ENCODE data around the gene REC8. TPM values are rescaled to one million over a fixed set of nuclear protein-coding genes. Genes with fewer than 3 reads are reported as not detected.

REC8 gene
- total and polyA plus RNA-seq, 2 of the 4 experiments (the other 2 are of a cell fraction): 0.36 to 3.5 TPM

DNA sequence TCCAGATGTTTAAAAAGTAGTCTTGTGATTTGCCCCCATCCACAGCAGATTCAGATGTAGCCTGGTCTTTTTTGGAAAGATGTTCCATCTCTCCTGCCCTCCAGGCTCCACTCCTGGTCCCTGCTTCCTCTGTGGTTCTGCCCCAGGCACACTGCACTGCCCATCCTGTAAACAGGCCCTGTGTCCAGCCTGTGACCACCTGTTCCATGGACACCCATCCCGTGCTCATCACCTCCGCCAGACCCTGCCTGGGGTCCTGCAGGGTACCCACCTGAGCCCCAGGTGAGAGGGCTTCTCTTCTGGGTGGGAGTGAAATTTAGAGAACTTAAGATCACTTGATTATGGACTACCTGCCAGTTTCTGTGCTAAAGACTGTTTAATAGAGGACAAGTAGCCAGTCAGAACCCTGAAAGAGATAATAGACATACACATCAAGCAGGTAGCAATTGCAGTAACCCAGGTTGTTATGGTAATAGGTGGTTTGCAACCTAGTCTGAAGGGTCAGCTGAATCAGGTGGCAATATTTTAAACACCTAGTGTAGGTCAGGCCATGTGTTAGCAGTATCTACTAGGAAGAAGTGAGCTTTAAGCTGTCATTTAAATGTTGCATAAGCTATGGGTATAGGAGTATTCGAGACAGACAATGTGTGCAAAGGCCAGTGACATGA lies 22.4 kb upstream of the REC8 start:
- Histone ChIP-seq H3K27me3 (ENCODE audit: control insufficient read depth, insufficient read depth, low read length) (no peaks in the 10 kb centered on the region), H3K4me3 (ENCODE audit: insufficient read depth, low read depth, low read length) (no peak overlapping the region), H2AFZ (replicated peaks; ENCODE audit: low read length, poor library complexity) (no peak overlapping the region), H3K79me1 (ENCODE audit: low read depth in 1 of 2, low read length in 2 of 2) (peaks cover 32 to 56% of the 10 kb centered on the region in 2 experiments), H3K36me3 (ENCODE audit: control insufficient read depth, insufficient read depth, low read length) (peaks cover 39% of the 10 kb centered on the region), H4K8ac (ENCODE audit: low read depth in 2 of 2, low read length in 2 of 2) (no peak overlapping the region), H2BK5ac (ENCODE audit: low read depth, low read length, poor library complexity, severe bottlenecking) (no peak overlapping the region), H2AK5ac (ENCODE audit: low read depth, low read length) (no peak overlapping the region), H2BK120ac (ENCODE audit: low read depth, low read length) (no peak overlapping the region), H3K9ac (ENCODE audit: low read depth, low read length) (no peak overlapping the region), H3K9me3 (ENCODE audit: control insufficient read depth, insufficient read depth, low read length) (no peaks in the 10 kb centered on the region), H3K4ac (ENCODE audit: low read depth, low read length) (no peak overlapping the region), H3K9me1 (ENCODE audit: insufficient read depth, low read length) (peaks cover 8% of the 10 kb centered on the region), H2BK20ac (ENCODE audit: low read depth, low read length) (no peak overlapping the region), H3K27ac (ENCODE audit: insufficient read depth, low read length) (no peak overlapping the region), H4K20me1 (ENCODE audit: insufficient read depth, low read length) (peaks cover 10% of the 10 kb centered on the region), H4K91ac (ENCODE audit: insufficient read depth, low read depth, low read length) (no peak overlapping the region), H2AK9ac (replicated peaks; ENCODE audit: low read depth, low read length, poor library complexity) (no peak overlapping the region), H3K4me1 (ENCODE audit: control insufficient read depth, insufficient read depth, low read length) (peaks cover 9% of the 10 kb centered on the region), H2BK15ac (ENCODE audit: low read depth, low read length) (no peak overlapping the region), H3K23ac (ENCODE audit: low read depth, low read length) (no peak overlapping the region), H4K5ac (ENCODE audit: low read depth, low read length) (no peak overlapping the region), H3K56ac (ENCODE audit: extremely low read depth, insufficient read depth, low read length) (no peak overlapping the region), H3K4me2 (ENCODE audit: low read depth, low read length) (no peak overlapping the region), H3K18ac (ENCODE audit: low read depth, low read length) (no peak overlapping the region), H3K14ac (replicated peaks; ENCODE audit: low read depth, low read length) (no peak overlapping the region)
- no peak for DNase-seq
- POLR2A ChIA-PET (ENCODE audit: unreplicated experiment): interaction anchor here (0.7 kb wide), 1 partner anchor 12 kb away, joined by 3 read pairs; the partner anchor contains the start of gene IRF9
- ATAC-seq (ENCODE audit: low read depth): no peak
- intact Hi-C loops (cut with micrococcal nuclease) (no loop called here), in situ Hi-C loops (cut with MboI; ENCODE audit: low sequenced_read_pairs) (loop anchor here (25.0 kb wide), 2 partner anchors 837 to 1062 kb away; partner anchors contain the start of genes ACIN1, BCL2L2, C14orf119 and PABPN1), dilution Hi-C loops (cut with HindIII; ENCODE audit: low sequenced_read_pairs, unreplicated experiment) (no loop called here)
- CTCF ChIA-PET: interaction anchor here (0.5 to 4.3 kb wide), 2 partner anchors 10 to 11 kb away, joined by 3 to 14 read pairs; partner anchors contain the start of gene IRF9
- no CpG with 5 or more reads among the region's 3 CpGs for WGBS, 2 experiments (ENCODE audit: extremely low coverage in 2 of 2, insufficient read length in 1 of 2)
- no TSS peak for BruUV-seq (replicated peaks)
- TF ChIP-seq RFX5 (IDR thresholded peaks at IDR 0.05; ENCODE audit: low read depth, low read length): no peak
- TF ChIP-seq, protein P1, sequence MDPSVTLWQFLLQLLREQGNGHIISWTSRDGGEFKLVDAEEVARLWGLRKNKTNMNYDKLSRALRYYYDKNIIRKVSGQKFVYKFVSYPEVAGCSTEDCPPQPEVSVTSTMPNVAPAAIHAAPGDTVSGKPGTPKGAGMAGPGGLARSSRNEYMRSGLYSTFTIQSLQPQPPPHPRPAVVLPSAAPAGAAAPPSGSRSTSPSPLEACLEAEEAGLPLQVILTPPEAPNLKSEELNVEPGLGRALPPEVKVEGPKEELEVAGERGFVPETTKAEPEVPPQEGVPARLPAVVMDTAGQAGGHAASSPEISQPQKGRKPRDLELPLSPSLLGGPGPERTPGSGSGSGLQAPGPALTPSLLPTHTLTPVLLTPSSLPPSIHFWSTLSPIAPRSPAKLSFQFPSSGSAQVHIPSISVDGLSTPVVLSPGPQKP (IDR thresholded peaks at IDR 0.05; ENCODE audit: borderline replicate concordance, low read depth, low read length): no peak
- TF ChIP-seq NFE2L2 (IDR thresholded peaks at IDR 0.05; ENCODE audit: low read depth, low read length): no peak
- TF ChIP-seq RCOR1 (IDR thresholded peaks at IDR 0.05; ENCODE audit: insufficient replicate concordance, low read length): no peak
- TF ChIP-seq, protein P2, sequence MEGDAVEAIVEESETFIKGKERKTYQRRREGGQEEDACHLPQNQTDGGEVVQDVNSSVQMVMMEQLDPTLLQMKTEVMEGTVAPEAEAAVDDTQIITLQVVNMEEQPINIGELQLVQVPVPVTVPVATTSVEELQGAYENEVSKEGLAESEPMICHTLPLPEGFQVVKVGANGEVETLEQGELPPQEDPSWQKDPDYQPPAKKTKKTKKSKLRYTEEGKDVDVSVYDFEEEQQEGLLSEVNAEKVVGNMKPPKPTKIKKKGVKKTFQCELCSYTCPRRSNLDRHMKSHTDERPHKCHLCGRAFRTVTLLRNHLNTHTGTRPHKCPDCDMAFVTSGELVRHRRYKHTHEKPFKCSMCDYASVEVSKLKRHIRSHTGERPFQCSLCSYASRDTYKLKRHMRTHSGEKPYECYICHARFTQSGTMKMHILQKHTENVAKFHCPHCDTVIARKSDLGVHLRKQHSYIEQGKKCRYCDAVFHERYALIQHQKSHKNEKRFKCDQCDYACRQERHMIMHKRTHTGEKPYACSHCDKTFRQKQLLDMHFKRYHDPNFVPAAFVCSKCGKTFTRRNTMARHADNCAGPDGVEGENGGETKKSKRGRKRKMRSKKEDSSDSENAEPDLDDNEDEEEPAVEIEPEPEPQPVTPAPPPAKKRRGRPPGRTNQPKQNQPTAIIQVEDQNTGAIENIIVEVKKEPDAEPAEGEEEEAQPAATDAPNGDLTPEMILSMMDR (conservative IDR thresholded peaks at IDR 0.05; ENCODE audit: low read depth, low read length): no peak
- no peak for TF ChIP-seq MXI1 (IDR thresholded peaks at IDR 0.05; ENCODE audit: borderline replicate concordance, low read depth, low read length)
- no peak for TF ChIP-seq MAFK (IDR thresholded peaks at IDR 0.05; ENCODE audit: low read depth, low read length)
- TF ChIP-seq BHLHE40 (IDR thresholded peaks at IDR 0.05; ENCODE audit: low read depth, low read length): no peak
- no peak for TF ChIP-seq FOS (IDR thresholded peaks at IDR 0.05; ENCODE audit: low read depth, low read length)
- TF ChIP-seq MAZ (IDR thresholded peaks at IDR 0.05; ENCODE audit: borderline replicate concordance, low read depth, low read length): no peak
- no peak for TF ChIP-seq RAD21 (IDR thresholded peaks at IDR 0.05; ENCODE audit: low read length)
- TF ChIP-seq CEBPB (IDR thresholded peaks at IDR 0.05; ENCODE audit: low read depth, low read length): no peak
- TF ChIP-seq, protein P3, sequence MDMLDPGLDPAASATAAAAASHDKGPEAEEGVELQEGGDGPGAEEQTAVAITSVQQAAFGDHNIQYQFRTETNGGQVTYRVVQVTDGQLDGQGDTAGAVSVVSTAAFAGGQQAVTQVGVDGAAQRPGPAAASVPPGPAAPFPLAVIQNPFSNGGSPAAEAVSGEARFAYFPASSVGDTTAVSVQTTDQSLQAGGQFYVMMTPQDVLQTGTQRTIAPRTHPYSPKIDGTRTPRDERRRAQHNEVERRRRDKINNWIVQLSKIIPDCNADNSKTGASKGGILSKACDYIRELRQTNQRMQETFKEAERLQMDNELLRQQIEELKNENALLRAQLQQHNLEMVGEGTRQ (IDR thresholded peaks at IDR 0.05; ENCODE audit: low read depth, low read length): no peak
- TF ChIP-seq POLR2A (IDR thresholded peaks at IDR 0.05; ENCODE audit: low read depth, low read length): no peak
- no peak for TF ChIP-seq CHD1 (IDR thresholded peaks at IDR 0.05; ENCODE audit: low read depth, low read length)
